ENCODE results near the gene FOXF2.
"Not testable (repeated sequence)": the region's sequence is repeated elsewhere in the genome, so short reads cannot be mapped to it uniquely, and the experiment has no call there.

The FOXF2 gene

GRCh38 chr6:1365686-1366085 lies 23.7 kb upstream of the FOXF2 start:
- POLR2A ChIA-PET = no interaction called here
- DNase-seq (ENCODE audit: low read depth, low spot score) = no peak
- TF ChIP-seq CTCF (IDR thresholded peaks at IDR 0.05; ENCODE audit: insufficient read depth, low read length, missing control alignments) = no peak
- no peak overlapping the region for H3K4me3 ChIP-seq (ENCODE audit: low read depth, low read length)
- CTCF ChIA-PET = no interaction called here

GRCh38 chr6:1367771-1368170 lies 21.6 kb upstream of the FOXF2 start:
- DNase-seq (ENCODE audit: low read depth, low spot score) = no peak
- CTCF ChIA-PET = no interaction called here
- no peak overlapping the region for H3K4me3 ChIP-seq (ENCODE audit: low read depth, low read length)
- no peak for TF ChIP-seq CTCF (IDR thresholded peaks at IDR 0.05; ENCODE audit: insufficient read depth, low read length, missing control alignments)
- POLR2A ChIA-PET = no interaction called here

- TF ChIP-seq CTCF (IDR thresholded peaks at IDR 0.05; ENCODE audit: insufficient read depth, low read length, missing control alignments) = no peak
- no peak overlapping the region for H3K4me3 ChIP-seq (ENCODE audit: low read depth, low read length)
- ChIA-PET CTCF (interaction anchor here (0.8 kb wide), 1 partner anchor 12 kb away, joined by 3 read pairs; no protein-coding TSS in a partner anchor), POLR2A (no interaction called here)
- DNase-seq (ENCODE audit: low read depth, low spot score) = no peak
Observed at GRCh38 chr6:1368940-1369339, 20.4 kb upstream of the FOXF2 start.

- DNase-seq (ENCODE audit: low read depth, low spot score); POLR2A ChIA-PET; CTCF ChIA-PET; H3K4me3 ChIP-seq (ENCODE audit: low read depth, low read length): not testable (repeated sequence)
Observed at GRCh38 chr6:1369695-1370094, 19.7 kb upstream of the FOXF2 start.

- no peak for DNase-seq (ENCODE audit: low read depth, low spot score)
- no peak for TF ChIP-seq CTCF (IDR thresholded peaks at IDR 0.05; ENCODE audit: insufficient read depth, low read length, missing control alignments)
- ChIA-PET CTCF (interaction anchor here (1.5 kb wide), 1 partner anchor 11 kb away, joined by 3 read pairs; no protein-coding TSS in a partner anchor), POLR2A (no interaction called here)
- no peak overlapping the region for H3K4me3 ChIP-seq (ENCODE audit: low read depth, low read length)
Observed at GRCh38 chr6:1371933-1372332, 17.4 kb upstream of the FOXF2 start.

- CTCF ChIA-PET = interaction anchor here (1.5 kb wide), 1 partner anchor 10 kb away, joined by 3 read pairs; no protein-coding TSS in a partner anchor
- H3K4me3 ChIP-seq (ENCODE audit: low read depth, low read length) = no peak overlapping the region
- DNase-seq (ENCODE audit: low read depth, low spot score) = no peak
- TF ChIP-seq CTCF (IDR thresholded peaks at IDR 0.05; ENCODE audit: insufficient read depth, low read length, missing control alignments) = no peak
- POLR2A ChIA-PET = no interaction called here
Observed at GRCh38 chr6:1372690-1373089, 16.7 kb upstream of the FOXF2 start.

GRCh38 chr6:1376653-1377052 lies 12.7 kb upstream of the FOXF2 start:
- no peak overlapping the region for H3K4me3 ChIP-seq (ENCODE audit: low read depth, low read length)
- ChIA-PET CTCF (interaction anchor here (1.2 to 2.5 kb wide), 3 partner anchors 12 to 463 kb away, joined by 3 to 9 read pairs (median 4); no protein-coding TSS in a partner anchor), POLR2A (no interaction called here)
- no peak for DNase-seq (ENCODE audit: low read depth, low spot score)
- no peak for TF ChIP-seq CTCF (IDR thresholded peaks at IDR 0.05; ENCODE audit: insufficient read depth, low read length, missing control alignments)

All from AG04449 (cell line).